T-helper 1 cell treated with Interleukin-12 subunit alpha and Interleukin-12 subunit beta and Interleukin-4 antibody, amounts not matched to agents 30 μg/mL and 1 μg/mL, for 36 hours (primary cell): Measurements from ENCODE around the gene NADK2.

Experiments
- H3K27ac Mint-ChIP-seq: one replicate; pipeline ENCODE4 v1.8.0; 2021; ENCODE audit warnings: mild to moderate bottlenecking, mixed read lengths
- H3K27me3 Mint-ChIP-seq: one replicate; pipeline ENCODE4 v1.8.0; 2021; ENCODE audit warnings: low read depth, mixed read lengths
- H3K36me3 Mint-ChIP-seq: one replicate; pipeline ENCODE4 v1.8.0; 2021; ENCODE audit warnings: low read depth, mixed read lengths
- H3K4me1 Mint-ChIP-seq: one replicate; pipeline ENCODE4 v1.8.0; 2021; ENCODE audit warnings: low read depth, mixed read lengths
- H3K4me3 Mint-ChIP-seq: one replicate; pipeline ENCODE4 v1.8.0; 2021; ENCODE audit warnings: mild to moderate bottlenecking, moderate library complexity, mixed read lengths
- H3K9me3 Mint-ChIP-seq: one replicate; pipeline ENCODE4 v1.8.0; 2021; ENCODE audit warnings: mixed read lengths

Gene NADK2

DNA sequence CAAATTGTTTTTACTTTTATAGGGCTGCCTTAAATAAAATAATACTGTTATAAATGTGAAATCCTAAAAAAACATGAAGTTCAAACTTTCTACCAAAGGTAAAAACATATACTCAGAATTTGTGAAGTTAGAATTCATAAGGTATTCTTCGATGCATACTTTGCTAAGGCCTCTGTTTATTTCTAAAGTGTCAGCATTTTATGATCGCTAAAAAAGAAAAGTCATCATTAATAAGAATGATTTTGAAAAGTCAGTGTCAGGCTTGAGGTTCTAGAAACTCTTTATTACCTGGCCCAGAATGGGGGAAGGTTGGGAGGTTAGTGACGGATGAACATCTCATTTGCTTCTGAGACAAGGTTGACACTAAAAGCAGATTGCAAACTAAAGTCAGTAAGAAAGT lies 26.2 kb upstream of the NADK2 start:
- no peak overlapping the region for H3K4me3 Mint-ChIP-seq
- no peaks in the 10 kb centered on the region for H3K4me1 Mint-ChIP-seq
- H3K27ac Mint-ChIP-seq = no peak overlapping the region
- H3K9me3 Mint-ChIP-seq = no peaks in the 10 kb centered on the region
- H3K27me3 Mint-ChIP-seq = peaks cover 4% of the 10 kb centered on the region
- no peaks in the 10 kb centered on the region for H3K36me3 Mint-ChIP-seq

DNA sequence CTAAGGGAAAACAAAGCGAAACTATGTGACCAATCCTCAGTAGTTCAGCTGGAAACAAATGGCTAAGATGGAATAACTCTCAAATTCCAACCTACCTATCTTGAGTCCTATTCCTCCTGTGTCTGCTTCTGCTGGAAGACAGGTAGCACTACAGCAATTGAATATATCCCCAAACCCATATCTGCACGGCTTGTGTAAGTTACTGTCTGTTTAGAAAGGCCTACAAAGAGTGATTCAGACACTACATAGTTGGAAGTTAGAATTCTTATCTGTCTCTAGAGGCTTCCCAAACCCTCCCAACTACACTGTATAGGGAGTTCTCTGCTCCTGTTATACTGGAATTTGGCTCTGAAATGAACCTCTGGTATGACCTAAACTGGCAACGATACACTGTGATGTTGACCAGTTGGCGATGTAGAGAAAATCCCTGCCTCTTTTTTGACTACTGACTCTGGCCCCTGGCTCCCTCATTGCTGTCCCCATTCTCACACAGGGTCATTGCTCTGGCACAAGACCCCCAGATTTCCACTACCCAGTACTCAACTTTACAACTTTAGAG lies 22.6 kb upstream of the NADK2 start:
- Mint-ChIP-seq H3K4me1 (no peaks in the 10 kb centered on the region), H3K9me3 (no peaks in the 10 kb centered on the region), H3K36me3 (no peaks in the 10 kb centered on the region), H3K4me3 (no peak overlapping the region), H3K27me3 (peaks cover 17% of the 10 kb centered on the region), H3K27ac (no peak overlapping the region)

DNA sequence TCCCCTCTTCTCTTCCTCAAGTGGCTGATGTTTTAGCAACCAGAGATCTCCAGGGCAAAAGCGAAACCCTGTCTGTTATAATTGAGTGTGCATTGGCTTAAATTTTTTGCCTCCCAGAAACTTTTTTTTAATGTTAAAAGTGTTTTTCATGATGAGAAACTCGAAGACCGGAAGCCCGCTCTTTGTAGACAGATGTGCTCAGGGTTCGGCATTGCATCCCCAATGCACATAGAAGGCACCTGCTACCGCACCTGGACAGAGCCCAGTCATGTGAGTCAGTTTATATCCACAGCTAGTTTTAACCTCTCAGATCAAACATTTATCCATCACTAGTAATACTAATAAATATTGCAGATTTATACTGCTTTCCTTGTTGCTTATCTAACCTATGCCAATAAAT lies 19.5 kb upstream of the NADK2 start:
- Mint-ChIP-seq H3K27me3 (peaks cover 23% of the 10 kb centered on the region), H3K36me3 (no peaks in the 10 kb centered on the region), H3K4me3 (no peak overlapping the region), H3K9me3 (no peaks in the 10 kb centered on the region), H3K4me1 (no peaks in the 10 kb centered on the region), H3K27ac (no peak overlapping the region)

DNA sequence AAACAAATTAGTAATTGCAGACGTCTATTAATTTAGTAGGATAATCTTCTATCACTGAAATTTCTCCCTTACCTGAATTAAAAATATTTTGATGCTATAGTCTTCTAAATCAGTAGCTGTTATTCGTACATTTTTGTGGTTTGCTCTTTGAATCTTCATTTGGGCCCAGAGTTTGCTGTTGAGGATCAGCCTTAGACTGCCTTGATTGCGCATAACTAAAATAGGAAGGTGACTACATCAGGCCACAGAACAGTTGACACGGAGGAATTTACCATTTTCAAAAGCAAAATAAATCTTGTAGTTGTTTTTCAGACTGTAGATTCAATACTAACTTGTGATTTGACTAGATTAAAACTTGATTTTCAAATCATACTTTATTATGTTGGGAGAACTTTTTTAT lies 11.8 kb upstream of the NADK2 start:
- Mint-ChIP-seq H3K27me3 (peaks cover 48% of the 10 kb centered on the region), H3K36me3 (no peaks in the 10 kb centered on the region), H3K27ac (no peak overlapping the region), H3K4me3 (no peak overlapping the region), H3K9me3 (no peaks in the 10 kb centered on the region), H3K4me1 (no peaks in the 10 kb centered on the region)

DNA sequence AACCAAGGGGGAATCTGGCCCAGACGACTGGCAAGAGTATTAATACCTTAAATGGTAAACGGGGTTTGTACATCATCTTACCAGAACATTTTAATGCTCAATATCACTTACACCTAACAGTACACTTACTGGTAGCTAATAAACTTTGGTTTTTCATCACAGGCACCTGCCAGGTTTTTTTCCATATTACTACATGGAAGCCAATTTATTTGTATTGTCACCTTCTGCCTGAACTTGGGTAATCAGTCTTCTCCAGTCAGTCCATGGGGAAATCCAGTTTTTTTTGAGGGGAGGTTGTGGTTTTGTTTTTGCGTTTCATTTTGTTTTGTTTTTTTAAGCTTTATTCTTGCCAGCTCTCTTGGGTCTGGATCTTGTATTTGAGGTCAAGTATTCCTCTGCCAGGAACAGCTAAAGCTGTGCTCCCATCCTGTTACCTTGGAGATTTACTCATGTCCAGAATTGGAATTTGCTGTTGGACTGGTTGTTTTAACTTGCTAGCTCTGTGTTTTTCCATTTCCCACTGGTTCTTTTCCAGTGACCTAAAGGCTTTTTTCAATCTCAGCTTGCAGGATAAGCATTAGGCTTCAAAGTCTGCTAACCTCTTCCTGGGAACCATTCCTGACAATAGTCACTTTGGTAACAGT lies 11.1 kb upstream of the NADK2 start:
- Mint-ChIP-seq H3K27ac (no peak overlapping the region), H3K4me3 (no peak overlapping the region), H3K27me3 (peaks cover 46% of the 10 kb centered on the region), H3K4me1 (no peaks in the 10 kb centered on the region), H3K36me3 (no peaks in the 10 kb centered on the region), H3K9me3 (no peaks in the 10 kb centered on the region)

DNA sequence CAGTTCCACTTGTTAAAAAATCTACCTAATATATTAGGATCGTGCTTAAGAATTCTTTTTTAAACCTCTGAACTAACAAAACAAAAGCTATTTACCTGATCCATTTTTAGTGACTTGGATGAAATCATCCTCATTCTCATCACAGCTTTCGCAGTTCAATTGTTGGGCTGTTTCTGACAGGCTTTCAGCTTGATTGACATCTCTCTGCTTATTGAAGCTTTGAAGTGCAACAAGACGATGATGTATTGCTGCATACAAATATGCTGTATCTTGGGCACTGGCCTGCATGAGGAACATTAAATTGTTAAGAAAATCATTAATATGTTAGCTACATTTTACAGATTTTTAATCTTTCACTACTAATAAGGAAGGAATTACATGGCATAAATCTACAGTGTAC lies 9.5 kb upstream of the NADK2 start:
- Mint-ChIP-seq H3K36me3 (no peaks in the 10 kb centered on the region), H3K4me3 (no peak overlapping the region), H3K27ac (no peak overlapping the region), H3K9me3 (no peaks in the 10 kb centered on the region), H3K27me3 (peaks cover 54% of the 10 kb centered on the region), H3K4me1 (no peaks in the 10 kb centered on the region)

DNA sequence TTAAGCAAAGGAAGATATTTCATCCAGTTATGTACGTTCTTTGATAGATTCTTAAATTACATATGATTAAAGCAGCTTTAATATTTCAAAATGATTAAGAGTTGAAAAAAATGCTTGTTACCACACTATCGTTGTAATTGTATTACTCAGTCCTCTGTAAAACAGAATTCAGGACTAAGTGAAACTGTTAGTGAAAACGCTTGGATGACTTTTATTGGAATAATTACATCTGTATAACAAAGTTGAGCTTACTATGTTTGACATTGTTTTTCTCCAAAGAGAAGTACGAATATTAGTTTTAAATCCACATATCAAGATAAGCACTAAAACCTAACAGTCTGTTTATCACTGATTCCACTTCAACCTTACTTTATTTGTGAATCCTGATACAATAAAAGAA lies 8.7 kb upstream of the NADK2 start:
- Mint-ChIP-seq H3K27ac (no peak overlapping the region), H3K36me3 (no peaks in the 10 kb centered on the region), H3K4me3 (no peak overlapping the region), H3K27me3 (peaks cover 50% of the 10 kb centered on the region), H3K9me3 (no peaks in the 10 kb centered on the region), H3K4me1 (no peaks in the 10 kb centered on the region)

DNA sequence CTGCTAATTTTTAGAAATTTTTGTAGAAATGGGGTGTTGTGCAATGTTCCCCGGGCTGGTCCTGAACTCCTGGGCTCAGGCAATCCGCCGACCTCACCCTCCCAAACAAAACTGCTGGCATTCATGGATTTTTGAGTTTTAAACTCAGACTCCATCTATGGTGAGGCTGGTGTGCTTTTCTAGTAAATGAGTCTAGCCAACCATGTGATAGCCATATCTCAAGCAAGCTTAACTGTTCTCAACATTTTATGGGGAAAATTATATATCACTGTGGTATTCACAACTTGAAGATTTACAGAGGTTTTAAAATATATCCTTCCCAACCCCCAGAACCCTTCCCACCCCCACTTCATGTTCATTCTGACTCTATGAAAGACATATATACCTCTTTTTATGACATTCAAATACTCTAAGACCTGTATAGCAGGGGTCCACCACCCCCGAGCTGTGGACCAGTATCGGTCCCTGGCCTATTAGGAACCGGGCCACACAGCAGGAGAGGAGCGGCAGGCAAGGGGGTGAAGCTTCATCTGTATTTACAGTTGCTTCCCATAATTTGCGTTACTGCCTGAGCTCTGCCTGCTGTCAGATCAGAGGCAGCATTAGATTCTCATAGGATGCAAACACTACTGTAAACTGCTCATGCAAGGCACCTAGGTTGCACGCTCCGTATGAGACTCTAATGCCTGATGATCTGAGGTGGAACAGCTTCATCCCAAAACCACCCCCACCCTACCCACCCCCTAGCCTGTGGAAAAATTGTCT lies 4.5 kb upstream of the NADK2 start:
- H3K4me3 Mint-ChIP-seq = no peak overlapping the region

DNA sequence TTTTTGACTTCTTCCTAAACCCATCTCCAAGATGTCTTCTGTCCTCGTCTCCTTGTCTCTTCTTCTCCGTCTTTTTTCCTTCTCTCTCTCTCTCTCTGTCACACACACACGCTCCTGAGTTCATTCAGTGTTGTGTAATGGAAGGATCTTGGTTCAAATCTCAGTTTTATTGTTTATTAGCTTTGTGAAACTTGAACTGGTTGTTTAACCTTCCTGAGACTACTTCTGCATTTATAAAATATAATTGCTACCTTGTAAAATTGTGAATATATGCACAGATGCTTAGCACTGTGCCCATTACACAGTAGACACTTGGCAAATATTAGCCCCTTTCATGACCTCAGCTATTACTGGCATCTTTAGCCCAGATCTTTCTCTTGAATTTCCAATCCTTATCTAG lies 2.4 kb upstream of the NADK2 start:
- no peaks in the 10 kb centered on the region for H3K36me3 Mint-ChIP-seq
- H3K27me3 Mint-ChIP-seq = peaks cover 29% of the 10 kb centered on the region
- no peaks in the 10 kb centered on the region for H3K9me3 Mint-ChIP-seq
- peak overlapping the region; percentile 47 for H3K4me3 Mint-ChIP-seq
- peaks cover 22% of the 10 kb centered on the region for H3K4me1 Mint-ChIP-seq
- no peak overlapping the region for H3K27ac Mint-ChIP-seq

More for the DNA sequence above, 4.5 kb upstream of the NADK2 start:
- no peaks in the 10 kb centered on the region for H3K36me3 Mint-ChIP-seq
- peaks cover 12% of the 10 kb centered on the region for H3K4me1 Mint-ChIP-seq
- peaks cover 42% of the 10 kb centered on the region for H3K27me3 Mint-ChIP-seq
- H3K27ac Mint-ChIP-seq = no peak overlapping the region
- no peaks in the 10 kb centered on the region for H3K9me3 Mint-ChIP-seq

DNA sequence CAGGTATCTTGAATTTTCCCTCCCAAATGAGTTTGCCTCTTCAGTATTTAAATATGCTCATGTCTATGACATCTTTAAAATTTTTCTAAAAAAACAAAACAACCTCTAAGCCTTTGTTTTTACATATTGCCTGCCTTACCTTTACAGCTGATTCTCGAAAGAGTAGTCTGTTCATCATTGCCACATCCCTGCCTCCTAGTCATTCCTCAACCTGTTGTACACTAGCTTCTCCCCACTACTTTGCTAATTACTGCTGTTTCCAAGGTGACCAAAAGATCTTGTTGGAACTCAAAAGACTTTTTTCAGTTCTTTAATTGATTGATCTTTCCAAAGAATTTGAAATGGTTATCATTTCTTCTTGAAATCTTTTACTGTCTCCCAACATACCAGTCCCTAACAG lies 1.9 kb upstream of the NADK2 start:
- Mint-ChIP-seq H3K4me3 (peak overlapping the region; percentile 47), H3K27ac (peak overlapping the region; percentile 2), H3K9me3 (no peaks in the 10 kb centered on the region), H3K4me1 (peaks cover 25% of the 10 kb centered on the region), H3K27me3 (peaks cover 29% of the 10 kb centered on the region), H3K36me3 (no peaks in the 10 kb centered on the region)

DNA sequence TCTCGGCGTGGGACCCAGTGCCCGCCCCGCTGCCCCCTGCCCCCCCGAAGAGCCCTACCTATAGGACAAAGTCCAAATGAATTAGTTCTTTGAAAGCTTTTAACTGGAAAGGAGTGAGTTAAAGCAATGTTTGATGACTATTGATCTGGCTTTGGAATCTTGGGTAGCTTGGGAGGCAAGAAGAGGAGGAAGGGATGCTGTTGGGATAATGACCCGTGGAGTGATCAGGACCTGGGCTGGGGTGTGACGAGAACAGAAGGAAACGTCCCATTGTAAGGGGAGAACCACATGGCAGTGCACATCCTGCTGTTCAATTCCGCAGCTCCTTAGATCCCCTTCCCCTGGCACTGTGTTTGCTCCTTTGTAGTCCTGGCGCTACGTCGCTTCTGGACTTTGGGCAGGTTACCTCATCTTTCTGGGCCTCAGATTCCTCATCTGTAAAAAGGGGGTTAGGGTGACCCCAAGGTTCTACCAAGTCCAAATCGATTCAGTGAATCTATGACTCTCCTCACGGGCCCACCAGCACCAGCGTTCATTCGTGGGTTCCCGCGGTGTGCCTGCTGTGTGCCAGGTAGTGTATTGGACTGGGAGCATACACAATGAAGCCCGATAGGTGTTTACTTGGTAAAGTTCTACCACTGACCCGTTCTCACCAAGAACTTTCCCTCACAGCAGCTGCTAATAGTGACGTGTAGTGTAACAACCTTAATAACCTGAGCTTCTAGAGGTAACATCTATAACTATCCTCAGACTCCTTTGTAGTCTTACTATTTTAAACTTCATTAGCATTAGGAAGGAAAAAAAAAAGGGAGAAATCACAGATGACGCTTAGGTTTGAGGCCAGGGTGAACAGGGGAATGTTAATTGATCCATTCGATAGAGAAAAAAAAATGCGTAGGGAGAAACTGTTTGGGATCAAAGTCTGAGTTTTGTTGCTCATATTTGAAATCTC lies 1.1 kb upstream of the NADK2 start:
- peaks cover 27% of the 10 kb centered on the region for H3K4me1 Mint-ChIP-seq
- peak overlapping the region; percentile 89 for H3K27ac Mint-ChIP-seq
- H3K4me3 Mint-ChIP-seq = peak overlapping the region; percentile 91
- H3K27me3 Mint-ChIP-seq = peaks cover 25% of the 10 kb centered on the region
- no peaks in the 10 kb centered on the region for H3K9me3 Mint-ChIP-seq
- H3K36me3 Mint-ChIP-seq = no peaks in the 10 kb centered on the region

DNA sequence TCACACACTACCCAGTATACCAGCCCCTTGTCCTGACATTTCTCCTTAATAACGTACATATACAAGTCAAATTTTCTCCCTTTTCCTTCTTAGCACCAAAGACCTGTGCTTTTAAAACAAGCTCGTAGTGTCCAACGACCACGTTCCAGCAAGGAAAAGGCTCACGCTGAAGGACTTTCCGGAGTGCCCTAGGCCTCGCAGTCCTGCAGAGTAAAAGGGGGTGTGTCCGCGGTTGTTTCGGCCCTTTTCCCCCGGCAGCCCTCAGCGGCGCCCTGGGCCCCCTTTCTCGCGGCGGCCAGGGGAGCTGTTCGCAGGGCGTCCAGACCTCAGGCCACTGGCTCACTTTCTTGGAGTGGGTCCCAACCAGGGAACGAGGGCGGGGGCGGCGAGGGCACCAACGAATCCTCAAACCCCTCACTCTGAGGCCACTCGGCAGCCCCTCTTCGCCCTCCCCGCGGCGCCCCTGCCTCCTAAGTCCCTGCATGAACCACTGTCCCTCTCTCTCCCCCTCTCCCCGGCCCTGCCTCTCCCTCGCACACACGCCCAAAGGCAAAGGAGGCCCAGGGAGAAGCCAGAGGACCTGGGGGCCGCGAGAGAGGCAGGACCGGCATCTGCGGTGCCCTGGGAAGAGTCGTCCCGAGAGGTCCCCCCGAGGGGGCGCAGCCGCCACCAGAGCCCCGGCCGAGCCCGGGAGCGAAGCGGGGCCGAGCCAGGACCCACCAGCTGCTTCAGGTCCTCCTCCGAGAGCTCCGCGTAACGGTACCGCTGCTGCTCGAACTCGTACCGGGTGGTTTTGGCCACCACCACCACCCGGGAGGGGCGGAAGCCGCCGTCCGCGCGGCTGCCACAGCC lies 720 bp downstream of the NADK2 start:
- Mint-ChIP-seq H3K27ac (peak overlapping the region; percentile 66), H3K9me3 (no peaks in the 10 kb centered on the region), H3K4me1 (peaks cover 27% of the 10 kb centered on the region), H3K27me3 (peaks cover 15% of the 10 kb centered on the region), H3K36me3 (no peaks in the 10 kb centered on the region), H3K4me3 (peak overlapping the region; percentile 83)

DNA sequence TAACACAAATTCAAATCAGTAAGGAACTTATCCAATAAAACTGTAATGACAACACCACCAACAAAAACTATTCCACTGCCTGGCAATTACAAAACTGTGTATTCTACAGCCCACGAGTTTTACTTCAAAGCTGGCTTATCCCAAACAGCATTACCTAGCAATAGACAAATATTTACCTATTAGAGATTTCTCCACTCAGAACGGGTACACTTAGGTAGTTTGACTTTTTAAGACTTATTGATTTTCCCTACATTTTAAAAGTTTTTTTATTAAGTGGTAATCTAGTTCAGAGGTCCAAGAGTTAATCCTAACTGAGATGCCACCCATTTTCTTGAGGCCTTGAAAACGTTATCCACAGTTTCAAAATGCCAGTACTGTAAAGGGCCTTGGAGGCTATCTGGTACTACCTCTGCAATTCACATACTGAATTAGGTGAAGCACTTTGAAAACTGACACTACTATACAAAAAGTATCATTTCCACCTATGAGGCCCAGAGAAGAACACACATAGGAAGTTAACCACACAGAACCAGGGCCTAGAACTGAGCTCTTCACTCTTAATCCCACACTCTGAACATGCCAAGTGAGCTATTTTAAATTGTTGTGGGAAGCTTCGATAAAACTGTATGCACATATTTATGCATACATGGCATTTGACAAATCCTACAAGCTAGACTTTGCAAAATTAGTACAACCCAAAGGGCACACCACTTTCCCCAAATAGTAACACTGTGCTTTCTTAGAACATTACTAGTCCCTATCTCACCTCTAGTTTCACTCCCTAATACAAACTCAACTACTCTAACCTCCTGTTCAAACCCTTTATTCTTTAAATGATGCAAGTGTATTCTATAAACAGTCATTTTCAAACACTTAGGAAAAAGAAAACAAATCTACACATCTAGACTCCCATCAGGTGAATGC lies 2.1 kb downstream of the NADK2 start:
- Mint-ChIP-seq H3K4me3 (peak overlapping the region; percentile 83), H3K27ac (peak overlapping the region; percentile 2), H3K4me1 (peaks cover 27% of the 10 kb centered on the region), H3K36me3 (no peaks in the 10 kb centered on the region), H3K9me3 (no peaks in the 10 kb centered on the region), H3K27me3 (peaks cover 12% of the 10 kb centered on the region)
